GM18868 (cell line): Measurements from ENCODE around the gene KCNK4.
"Not testable (repeated sequence)": the region's sequence is repeated elsewhere in the genome, so short reads cannot be mapped to it uniquely, and the experiment has no call there.

Source experiments
- ATAC-seq: cut with Tn5 transposase; IDR thresholded peaks from one replicate; pipeline ENCODE4 v1.9.1; 2021; ENCODE audit warnings: mild to moderate bottlenecking, moderate library complexity; ENCODE audit not compliant: unreplicated experiment

The KCNK4 gene

DNA sequence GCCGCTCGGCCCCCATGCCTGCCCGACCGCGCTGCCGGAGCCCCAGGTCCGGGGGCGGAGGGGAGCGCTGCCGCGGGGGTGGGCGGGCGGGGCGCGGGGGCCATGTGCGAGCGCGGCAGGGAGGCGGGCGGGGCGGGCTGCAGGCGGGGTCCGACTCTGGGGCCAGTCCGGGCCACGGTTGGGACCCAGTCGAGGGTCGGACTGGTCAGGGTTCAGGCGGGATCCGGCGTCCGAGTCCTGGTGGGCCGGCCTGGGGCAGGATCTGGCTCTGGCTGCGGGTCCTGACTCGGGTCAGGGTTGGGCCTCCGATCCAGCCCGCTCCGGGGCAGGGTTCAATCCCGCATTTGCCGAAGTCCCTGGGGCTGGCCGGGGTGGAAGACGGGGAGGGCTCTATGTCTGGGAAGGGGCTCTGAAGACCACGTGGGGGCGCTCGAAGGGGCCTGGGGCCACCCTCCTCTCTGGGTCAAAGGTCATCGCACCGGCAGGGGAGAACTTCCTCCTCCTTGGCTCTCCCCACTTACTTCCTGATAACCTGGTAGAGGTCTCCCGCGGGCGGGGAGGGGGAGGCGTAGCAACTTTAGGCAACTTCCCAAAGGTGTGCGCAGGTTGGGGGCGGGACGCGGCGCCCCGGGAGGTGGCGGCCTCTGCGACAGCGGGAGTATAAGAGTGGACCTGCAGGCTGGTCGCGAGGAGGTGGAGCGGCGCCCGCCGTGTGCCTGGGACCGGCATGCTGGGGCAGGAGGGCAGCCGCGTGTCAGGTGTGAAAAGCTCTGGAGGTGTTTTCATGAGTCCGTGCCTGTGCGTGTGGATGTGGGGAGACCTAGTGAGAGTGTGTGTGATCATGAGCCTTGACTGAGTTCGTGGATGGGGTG lies 14.8 kb downstream of the KCNK4 start:
- peak; percentile 17 for ATAC-seq

DNA sequence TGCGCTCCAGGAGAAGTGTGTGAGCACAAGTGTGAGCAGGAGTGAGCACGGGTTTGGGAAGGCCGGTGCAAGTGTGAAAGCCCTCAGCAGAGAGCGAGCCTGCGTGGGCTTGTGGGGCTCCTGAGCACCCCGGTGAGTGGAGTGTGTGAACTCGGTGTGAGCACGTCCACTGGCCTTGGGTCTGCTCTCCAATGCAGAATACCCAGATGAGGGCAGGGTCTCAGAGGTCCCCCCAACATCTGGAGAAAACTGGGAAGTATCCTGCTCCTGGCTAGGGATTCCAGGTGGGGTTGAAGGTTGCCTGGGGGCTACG lies 15.4 kb downstream of the KCNK4 start:
- ATAC-seq: no peak

DNA sequence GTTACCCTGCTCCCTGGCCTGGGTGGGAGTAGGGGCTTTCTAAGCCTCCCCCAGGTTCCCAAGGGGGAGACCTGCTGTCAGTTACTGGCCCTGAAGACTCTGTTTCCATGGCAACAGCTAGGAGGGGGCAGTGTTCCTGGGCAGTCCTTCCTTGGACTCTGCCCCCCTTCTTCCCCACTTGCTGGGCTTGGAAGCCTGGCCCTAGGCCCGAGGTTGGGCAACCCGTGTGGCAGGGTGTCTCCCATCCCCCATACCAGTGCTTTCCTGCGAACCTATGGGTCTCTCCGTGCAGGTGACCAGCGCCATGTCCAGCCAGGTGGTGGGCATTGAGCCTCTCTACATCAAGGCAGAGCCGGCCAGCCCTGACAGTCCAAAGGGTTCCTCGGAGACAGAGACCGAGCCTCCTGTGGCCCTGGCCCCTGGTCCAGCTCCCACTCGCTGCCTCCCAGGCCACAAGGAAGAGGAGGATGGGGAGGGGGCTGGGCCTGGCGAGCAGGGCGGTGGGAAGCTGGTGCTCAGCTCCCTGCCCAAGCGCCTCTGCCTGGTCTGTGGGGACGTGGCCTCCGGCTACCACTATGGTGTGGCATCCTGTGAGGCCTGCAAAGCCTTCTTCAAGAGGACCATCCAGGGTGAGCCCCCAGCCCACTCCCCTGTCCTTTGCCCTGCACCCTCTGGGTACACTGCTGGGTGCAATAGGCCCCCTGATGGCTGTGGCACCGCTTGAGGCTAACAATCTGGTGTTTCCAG lies 15.9 kb downstream of the KCNK4 start:
- ATAC-seq: no peak

DNA sequence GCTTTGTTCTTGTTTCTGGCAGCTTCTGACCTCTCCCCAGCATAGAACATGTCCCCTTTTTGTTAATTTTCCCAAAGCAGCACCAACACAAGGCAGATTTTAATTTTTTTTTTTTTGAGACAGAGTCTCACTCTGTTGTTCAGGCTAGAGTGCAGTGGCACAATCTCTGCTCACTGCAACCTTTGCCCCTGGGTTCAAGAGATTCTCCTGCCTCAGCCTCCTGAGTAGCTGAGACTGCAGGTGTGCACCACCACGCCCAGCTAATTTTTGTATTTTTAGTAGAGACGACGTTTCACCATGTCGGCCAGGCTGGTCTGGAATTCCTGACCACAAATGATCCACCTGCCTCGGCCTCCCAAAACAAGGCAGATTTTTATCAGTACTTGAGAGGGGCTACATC lies 16.7 kb downstream of the KCNK4 start:
- ATAC-seq: not testable (repeated sequence)

DNA sequence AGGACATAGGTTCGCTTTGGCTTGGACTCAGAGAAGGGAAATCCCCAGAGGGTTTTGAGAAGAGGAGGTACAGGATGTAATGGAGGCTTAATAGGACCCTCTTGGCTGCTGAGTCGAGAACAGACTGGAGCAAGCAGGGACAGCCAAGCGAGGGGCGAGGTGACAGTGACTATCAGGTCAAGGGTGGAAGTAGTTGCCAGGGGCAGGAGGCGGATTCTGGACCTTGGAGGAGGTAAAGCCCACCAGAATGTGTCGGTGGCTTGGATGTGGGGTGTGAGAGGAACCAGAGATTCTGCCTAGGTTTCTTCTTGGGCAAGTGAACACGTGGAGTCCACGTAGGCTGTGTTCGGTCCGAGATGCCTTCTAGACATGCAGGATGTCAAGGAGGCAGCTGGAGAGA lies 21.8 kb downstream of the KCNK4 start:
- no peak for ATAC-seq

DNA sequence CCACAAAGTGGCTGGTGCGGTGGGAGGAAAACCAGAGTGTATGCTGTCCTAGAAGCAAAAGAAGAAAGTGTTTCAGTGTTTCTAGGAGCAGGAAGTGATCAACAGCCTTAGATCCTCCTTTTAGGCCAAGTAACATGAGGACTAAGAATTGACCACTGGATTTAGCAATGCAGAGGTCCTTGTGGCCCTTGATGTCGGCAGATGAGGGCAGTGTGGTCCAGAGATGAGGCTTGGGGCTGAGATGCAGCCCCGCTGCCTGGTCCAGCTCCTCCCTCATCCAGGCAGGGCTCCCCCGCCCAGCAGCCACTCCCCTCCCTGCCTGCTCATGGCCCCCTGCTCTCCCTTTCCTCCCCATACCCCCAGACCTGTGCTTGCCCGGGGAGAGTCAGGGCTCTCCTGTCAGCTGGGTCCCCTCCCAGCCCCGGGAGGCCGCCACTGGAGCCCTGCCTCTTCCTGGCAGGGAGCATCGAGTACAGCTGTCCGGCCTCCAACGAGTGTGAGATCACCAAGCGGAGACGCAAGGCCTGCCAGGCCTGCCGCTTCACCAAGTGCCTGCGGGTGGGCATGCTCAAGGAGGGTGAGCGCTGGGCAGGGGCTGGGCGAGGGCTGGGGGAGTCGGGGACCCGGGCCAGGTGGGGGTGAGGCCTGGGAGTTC lies 22.5 kb downstream of the KCNK4 start:
- ATAC-seq: no peak

DNA sequence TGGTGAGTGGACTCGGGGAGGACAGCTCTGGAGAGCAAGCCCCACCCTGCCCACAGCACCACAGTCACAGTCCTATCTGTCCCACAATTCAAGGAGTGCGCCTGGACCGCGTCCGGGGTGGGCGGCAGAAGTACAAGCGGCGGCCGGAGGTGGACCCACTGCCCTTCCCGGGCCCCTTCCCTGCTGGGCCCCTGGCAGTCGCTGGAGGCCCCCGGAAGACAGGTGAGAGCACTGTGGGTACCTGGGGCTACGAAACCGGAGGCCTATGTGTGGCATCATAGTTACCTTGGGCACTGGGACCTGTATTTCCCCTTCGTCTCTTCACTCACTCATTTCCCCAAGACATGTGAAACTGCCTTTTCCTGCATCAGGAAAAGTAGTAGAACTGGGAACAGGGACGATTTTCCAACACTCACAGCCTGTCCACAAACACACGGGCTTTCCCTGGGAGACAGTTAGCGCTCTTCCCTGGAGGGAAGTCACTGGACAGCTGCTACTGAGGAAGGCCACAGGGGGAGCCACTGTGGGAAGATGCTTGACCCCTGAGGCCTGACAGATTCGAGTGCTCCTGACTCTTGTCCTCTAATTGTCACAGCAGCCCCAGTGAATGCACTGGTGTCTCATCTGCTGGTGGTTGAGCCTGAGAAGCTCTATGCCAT lies 23.2 kb downstream of the KCNK4 start:
- ATAC-seq: no peak

DNA sequence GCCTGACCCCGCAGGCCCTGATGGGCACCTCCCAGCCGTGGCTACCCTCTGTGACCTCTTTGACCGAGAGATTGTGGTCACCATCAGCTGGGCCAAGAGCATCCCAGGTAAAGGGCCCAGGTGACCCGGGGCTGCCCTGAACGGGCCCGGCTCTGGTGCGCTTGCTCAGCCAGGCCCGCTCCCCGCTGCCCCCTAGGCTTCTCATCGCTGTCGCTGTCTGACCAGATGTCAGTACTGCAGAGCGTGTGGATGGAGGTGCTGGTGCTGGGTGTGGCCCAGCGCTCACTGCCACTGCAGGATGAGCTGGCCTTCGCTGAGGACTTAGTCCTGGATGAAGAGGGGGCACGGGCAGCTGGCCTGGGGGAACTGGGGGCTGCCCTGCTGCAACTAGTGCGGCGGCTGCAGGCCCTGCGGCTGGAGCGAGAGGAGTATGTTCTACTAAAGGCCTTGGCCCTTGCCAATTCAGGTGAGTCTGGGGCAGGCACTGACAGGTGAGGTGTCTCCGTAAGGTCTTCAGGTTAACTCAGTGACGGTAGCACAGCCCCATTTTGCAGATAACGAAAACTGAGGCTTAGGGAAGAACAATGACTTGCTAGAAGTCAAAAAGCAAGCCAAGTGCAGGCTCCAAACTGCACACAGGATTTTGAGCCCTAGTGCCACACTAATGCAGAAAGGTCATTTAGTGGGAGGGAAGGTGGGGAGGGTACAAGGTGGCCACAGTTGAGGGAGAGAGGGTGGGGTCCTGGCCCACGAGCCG lies 23.9 kb downstream of the KCNK4 start:
- no peak for ATAC-seq

DNA sequence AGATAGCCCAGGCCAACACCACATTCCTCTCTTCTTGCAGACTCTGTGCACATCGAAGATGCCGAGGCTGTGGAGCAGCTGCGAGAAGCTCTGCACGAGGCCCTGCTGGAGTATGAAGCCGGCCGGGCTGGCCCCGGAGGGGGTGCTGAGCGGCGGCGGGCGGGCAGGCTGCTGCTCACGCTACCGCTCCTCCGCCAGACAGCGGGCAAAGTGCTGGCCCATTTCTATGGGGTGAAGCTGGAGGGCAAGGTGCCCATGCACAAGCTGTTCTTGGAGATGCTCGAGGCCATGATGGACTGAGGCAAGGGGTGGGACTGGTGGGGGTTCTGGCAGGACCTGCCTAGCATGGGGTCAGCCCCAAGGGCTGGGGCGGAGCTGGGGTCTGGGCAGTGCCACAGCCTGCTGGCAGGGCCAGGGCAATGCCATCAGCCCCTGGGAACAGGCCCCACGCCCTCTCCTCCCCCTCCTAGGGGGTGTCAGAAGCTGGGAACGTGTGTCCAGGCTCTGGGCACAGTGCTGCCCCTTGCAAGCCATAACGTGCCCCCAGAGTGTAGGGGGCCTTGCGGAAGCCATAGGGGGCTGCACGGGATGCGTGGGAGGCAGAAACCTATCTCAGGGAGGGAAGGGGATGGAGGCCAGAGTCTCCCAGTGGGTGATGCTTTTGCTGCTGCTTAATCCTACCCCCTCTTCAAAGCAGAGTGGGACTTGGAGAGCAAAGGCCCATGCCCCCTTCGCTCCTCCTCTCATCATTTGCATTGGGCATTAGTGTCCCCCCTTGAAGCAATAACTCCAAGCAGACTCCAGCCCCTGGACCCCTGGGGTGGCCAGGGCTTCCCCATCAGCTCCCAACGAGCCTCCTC lies 24.8 kb downstream of the KCNK4 start:
- not testable (repeated sequence) for ATAC-seq

DNA sequence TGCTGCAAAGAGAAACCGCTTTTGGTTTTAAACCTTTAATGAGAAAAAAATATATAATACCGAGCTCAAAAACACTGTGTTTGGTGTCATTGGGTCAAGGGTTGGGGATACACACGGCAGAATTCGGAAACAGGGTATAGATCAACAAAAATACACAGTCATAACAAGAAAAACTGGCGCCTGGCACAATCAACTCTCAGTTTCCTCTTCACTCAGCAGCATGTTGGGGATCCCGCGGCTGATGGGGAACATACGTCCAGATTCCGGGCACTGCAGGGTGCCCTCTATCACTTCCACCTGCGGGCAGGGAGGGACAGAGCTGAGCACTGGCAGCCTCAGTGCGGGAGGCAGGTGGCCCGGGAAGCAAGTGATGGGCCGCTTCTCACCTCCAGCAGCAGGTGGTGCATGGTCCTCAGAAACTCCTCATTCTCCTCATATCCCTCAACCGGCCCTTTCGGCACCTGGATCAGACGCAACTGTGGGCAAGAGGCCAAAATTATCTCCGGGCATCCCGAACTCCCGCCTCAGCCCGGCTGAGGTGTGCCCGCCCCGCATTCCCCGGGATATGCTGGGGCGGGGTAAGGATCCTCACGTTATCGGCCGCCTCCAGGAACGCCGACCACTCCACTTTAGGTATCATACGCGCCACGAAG lies 25.7 kb downstream of the KCNK4 start:
- ATAC-seq: no peak

DNA sequence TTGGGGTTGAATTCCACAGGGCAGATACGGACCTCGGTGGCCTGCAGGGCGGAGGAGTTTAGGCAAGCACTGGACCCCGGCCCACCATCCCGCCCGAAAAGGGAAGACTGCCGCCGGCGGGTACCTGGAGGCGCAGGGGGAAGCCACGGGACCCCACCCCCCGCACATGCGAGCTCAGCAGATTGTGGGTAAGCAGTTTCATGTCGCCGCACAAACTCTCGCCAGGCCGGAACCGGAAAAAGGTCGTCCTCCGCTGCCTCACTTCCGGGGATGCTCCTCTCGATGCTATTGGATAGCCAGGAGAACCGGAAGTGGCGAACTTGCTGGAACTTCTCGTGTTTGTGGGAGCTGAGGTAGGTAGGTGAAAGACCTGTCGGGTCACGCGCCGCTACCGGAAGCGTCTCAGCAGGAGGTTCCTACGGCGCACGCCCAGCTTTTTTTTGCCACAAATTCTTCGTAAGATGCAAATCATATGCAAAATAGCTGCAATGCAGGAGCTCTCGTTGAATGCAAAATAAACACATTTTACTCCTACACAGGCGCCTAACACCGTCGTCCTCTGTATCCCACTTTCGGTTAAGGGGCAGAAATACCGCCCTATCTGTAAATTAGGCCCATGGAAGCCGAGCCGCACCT lies 26.3 kb downstream of the KCNK4 start, which contains the start of gene TRMT112:
Gene TRMT112, minus strand, starts transcription at position 235 of the 636 bp plus-strand sequence. Its CDS starts 33 bp downstream, at position 202.
- ATAC-seq: peak; percentile 67

DNA sequence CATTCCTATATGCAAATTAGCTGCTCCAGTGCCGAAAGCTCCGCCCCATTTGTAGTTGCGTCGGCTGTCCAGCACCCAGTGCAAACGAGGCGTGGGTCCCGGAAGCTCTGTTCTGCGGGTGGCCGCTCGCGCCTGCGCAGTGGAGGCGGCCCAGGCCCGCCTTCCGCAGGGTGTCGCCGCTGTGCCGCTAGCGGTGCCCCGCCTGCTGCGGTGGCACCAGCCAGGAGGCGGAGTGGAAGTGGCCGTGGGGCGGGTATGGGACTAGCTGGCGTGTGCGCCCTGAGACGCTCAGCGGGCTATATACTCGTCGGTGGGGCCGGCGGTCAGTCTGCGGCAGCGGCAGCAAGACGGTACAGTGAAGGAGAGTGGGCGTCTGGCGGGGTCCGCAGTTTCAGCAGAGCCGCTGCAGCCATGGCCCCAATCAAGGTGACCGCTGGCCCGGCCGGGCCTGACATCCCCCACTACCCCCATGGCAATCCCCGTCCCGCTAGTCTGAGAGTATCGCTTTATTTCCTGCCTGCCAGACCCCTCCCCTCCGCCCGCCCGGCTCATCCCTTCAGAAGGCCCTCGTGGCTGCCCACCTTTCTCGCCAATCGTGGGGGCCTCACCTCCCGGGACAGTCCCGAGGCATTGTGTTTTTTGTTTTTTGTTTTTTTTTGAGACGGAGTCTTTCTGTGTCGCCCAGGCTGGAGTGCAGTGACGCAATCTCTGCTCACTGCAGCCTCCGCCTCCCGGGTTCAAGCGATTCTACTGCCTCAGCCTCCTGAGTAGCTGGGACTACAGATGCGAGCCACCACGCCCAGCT lies 27.1 kb downstream of the KCNK4 start, which contains the start of gene PRDX5:
Gene PRDX5, plus strand, starts transcription at position 161 of the 805 bp plus-strand sequence. Its CDS starts 95 bp downstream, at position 256.
- ATAC-seq: peak; percentile 72

DNA sequence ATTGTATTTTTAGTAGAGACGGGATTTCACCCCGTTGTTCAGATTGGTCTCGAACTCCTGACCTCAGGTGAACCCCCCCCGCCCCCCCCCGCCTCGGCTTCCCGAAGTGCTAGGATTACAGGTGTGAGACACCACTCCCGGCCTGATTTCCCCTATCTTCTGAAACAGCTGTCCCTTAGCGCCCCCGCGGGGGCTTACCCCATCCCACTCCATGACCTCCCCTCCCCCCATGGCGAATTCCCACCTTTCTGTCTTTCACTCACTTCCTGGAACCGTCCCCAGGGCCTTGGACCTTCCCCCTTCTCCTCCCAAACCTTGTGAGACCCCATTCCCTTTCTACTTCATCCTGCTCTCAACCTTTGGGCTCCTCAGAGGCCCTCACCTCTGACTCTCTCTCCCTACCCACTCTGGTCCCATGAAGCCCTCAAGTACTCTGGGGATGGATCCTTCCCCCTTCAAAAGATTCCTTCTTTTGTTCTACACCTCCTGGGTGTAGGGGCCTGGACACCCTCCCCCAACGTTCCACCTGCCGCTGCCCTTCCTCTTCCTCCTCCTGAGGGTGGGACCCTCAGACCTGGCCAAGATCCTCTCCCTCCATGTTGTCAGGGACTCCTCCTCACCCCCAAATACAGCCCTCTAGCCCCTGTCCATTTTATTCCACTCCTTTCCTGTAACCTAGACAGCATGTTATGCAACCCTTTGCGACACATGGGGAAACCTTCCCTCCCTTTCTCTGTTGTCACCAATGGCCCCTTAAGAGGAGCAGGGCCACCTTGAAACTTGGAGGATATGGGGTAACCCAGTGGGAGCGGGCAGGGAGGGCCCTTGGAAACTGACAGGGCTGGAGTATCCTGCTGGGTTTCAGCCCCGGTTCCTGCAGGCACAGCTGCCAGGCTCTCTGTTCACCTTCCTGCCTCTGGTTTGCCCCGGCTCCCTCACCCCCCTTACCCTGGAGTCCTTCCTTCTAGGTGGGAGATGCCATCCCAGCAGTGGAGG lies 28.0 kb downstream of the KCNK4 start:
- ATAC-seq: no peak

DNA sequence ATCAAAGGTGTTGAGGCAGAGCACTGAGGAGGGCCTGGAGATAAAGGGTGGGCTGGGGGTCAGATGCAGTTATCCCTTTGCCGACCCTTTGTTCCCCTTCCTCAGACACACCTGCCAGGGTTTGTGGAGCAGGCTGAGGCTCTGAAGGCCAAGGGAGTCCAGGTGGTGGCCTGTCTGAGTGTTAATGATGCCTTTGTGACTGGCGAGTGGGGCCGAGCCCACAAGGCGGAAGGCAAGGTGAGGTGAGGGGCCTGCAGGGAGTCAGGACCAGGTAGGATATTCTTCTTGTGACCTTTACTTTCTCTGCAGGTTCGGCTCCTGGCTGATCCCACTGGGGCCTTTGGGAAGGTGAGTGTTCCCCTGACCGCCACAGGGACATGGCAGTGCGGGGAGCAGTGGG lies 29.5 kb downstream of the KCNK4 start:
- ATAC-seq: no peak

DNA sequence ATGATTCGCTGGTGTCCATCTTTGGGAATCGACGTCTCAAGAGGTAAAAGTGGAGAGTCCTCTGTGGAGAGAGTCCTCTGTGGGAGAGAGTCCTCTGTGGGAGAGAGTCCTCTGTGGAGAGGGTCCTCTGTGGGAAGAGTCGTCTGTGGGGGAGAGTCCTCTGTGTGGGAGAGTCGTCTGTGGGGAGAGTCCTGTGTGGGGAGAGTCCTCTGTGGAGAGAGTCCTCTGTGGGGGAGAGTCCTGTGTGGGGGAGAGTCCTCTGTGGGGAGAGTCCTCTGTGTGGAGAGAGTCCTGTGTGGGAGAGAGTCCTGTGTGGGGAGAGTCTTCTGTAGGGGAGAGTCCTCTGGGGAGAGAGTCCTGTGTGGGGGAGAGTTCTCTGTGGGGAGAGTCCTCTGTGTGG lies 29.9 kb downstream of the KCNK4 start:
- no peak for ATAC-seq

DNA sequence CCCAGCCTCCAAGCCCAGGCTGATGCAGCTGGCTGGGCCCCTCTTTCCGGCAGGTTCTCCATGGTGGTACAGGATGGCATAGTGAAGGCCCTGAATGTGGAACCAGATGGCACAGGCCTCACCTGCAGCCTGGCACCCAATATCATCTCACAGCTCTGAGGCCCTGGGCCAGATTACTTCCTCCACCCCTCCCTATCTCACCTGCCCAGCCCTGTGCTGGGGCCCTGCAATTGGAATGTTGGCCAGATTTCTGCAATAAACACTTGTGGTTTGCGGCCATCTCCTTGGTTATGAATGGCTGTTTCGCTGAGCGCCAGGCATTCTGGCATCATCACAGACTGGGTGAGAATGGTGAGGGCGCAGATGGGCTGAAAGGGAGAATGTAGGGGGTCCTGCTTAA lies 30.4 kb downstream of the KCNK4 start:
- ATAC-seq: no peak

DNA sequence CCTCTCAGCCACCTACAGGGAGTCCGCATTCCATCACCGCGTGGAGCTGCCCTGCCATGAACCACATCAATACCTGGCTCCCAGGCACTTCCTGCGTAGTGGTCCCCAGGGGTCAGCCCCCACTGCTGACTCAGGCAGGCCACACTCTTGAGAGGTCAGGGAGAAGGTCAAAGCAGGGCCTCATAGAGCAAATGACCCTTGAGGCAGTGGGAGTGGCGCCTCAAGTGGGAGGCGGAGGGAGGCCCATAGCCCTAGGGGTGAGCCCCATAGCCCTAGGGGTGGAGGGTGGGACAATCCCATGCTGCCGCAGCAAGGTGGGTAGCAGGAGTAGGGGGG lies 31.8 kb downstream of the KCNK4 start:
- no peak for ATAC-seq
